ENCODE results near the gene GUCD1. TPM values are rescaled to one million over a fixed set of nuclear protein-coding genes. Genes with fewer than 3 reads are reported as not detected.

Gene GUCD1
- total RNA-seq, 1 experiment from 2014 or later, result 48.7 TPM

DNA sequence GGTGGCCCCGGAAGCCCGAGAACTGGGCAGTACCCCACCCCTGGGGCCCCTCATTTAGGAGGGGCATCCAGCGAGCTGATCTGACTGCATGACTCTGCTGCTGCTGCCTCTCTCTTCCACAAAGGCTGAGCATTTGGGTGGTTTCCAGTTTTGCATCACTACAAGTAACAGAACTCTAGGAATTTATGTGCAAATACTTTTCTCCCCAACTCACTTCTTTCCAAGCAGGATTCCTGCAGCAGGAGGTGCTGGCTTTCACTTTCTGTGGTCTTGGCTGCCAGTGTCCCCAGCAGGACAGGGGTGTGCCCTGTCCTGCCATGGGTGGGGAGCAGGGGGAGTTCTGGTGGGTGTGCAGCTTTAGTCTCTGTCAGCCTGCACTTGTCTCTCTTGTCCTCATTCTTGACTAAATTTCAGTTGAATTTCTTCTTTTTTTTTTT lies 38.6 kb downstream of the GUCD1 start (continued):
- TF ChIP-seq CBX3 (IDR thresholded peaks at IDR 0.05; ENCODE audit: low read depth) (no peak), TCF7L2 (IDR thresholded peaks at IDR 0.05; ENCODE audit: borderline replicate concordance, extremely low read depth, insufficient read depth, insufficient read length) (no peak), EZH2phosphoT487 (IDR thresholded peaks at IDR 0.05; ENCODE audit: borderline replicate concordance) (no peak), FOSL1 (IDR thresholded peaks at IDR 0.05; ENCODE audit: low read depth) (no peak), SRF (IDR thresholded peaks at IDR 0.05; ENCODE audit: low read depth) (no peak)
- TF ChIP-seq, protein P1, sequence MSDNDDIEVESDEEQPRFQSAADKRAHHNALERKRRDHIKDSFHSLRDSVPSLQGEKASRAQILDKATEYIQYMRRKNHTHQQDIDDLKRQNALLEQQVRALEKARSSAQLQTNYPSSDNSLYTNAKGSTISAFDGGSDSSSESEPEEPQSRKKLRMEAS (IDR thresholded peaks at IDR 0.05), result no peak
- TF ChIP-seq, protein P2, sequence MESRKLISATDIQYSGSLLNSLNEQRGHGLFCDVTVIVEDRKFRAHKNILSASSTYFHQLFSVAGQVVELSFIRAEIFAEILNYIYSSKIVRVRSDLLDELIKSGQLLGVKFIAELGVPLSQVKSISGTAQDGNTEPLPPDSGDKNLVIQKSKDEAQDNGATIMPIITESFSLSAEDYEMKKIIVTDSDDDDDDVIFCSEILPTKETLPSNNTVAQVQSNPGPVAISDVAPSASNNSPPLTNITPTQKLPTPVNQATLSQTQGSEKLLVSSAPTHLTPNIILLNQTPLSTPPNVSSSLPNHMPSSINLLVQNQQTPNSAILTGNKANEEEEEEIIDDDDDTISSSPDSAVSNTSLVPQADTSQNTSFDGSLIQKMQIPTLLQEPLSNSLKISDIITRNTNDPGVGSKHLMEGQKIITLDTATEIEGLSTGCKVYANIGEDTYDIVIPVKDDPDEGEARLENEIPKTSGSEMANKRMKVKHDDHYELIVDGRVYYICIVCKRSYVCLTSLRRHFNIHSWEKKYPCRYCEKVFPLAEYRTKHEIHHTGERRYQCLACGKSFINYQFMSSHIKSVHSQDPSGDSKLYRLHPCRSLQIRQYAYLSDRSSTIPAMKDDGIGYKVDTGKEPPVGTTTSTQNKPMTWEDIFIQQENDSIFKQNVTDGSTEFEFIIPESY (IDR thresholded peaks at IDR 0.05; ENCODE audit: extremely low read depth, insufficient replicate concordance, low read length), result no peak

DNA sequence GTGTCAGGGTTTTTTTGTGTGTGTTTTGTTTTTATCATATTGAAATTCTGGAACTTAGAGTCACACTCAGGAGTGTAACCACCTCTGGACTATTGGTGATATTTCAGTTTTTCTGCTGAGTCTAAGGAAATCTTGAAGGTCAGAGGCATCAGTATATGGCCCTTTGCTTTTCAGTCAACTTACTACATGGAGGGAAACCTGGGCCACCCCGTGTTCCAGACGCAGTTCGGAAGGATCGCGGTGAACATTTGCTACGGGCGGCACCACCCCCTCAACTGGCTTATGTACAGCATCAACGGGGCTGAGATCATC lies 40.0 kb downstream of the GUCD1 start:
- Histone ChIP-seq H4K20me1 (ENCODE audit: insufficient read depth) (no peaks in the 10 kb centered on the region), H3K9ac (ENCODE audit: low read length) (no peak overlapping the region), H3K36me3 (ENCODE audit: control insufficient read depth in 1 of 2, insufficient read depth in 2 of 2, low read length in 2 of 2) (no peaks in the 10 kb centered on the region), H3K27ac (ENCODE audit: low read depth, low read length) (no peak overlapping the region), H3K4me3 (replicated peaks in 1 of 2; ENCODE audit: low read depth in 1 of 2, low read length in 2 of 2) (no peak overlapping the region), H3K4me1 (ENCODE audit: control insufficient read depth in 1 of 2, insufficient read depth in 2 of 2, low read length in 2 of 2) (no peaks in the 10 kb centered on the region), H3K27me3 (ENCODE audit: insufficient read depth, low read length) (peaks cover 5% of the 10 kb centered on the region; the same call in 1 of the 2 replicates), H3K79me2 (ENCODE audit: insufficient read depth, low read length) (no peaks in the 10 kb centered on the region), H3K9me2 (ENCODE audit: insufficient read depth) (no peaks in the 10 kb centered on the region), H3K4me2 (ENCODE audit: low read length) (no peak overlapping the region), H3K9me3 (ENCODE audit: control insufficient read depth in 1 of 2, insufficient read depth in 1 of 2, low read depth in 1 of 2, low read length in 2 of 2) (no peaks in the 10 kb centered on the region), H2AFZ (ENCODE audit: low read depth, low read length, poor library complexity, severe bottlenecking) (no peak overlapping the region)
- no peak for ATAC-seq
- intact Hi-C loops (cut with micrococcal nuclease), result no loop called here
- no peak for TF ChIP-seq POLR2A (IDR thresholded peaks at IDR 0.05; ENCODE audit: borderline replicate concordance, extremely low read depth, insufficient read depth, insufficient read length)
- TF ChIP-seq EZH2 (IDR thresholded peaks at IDR 0.05), result no peak
- TF ChIP-seq ELF1 (IDR thresholded peaks at IDR 0.05; ENCODE audit: borderline replicate concordance, low read depth), result no peak
- POLR2A ChIA-PET, result no interaction called here
- RAD21 ChIA-PET (ENCODE audit: low non-redundant PET in 1 of 2, low total read pairs in 2 of 2, uncharacterized antibody in 2 of 2, unreplicated experiment in 2 of 2), result no interaction called here
- BruUV-seq (replicated peaks), result no TSS peak
- no peak for DNase-seq (ENCODE audit: low read depth, low spot score)
- CTCF ChIA-PET, result no interaction called here
